OCI-LY1 (cell line): Measurements from ENCODE around the gene STK11.

Source experiments
- H2AFZ ChIP-seq: fragments of 200-600 bp; sonication (generic), shearing (Covaris generic); 2 replicates; pipeline ENCODE4 v1.6.0; 2014; ENCODE audit warnings: antibody characterized with exemption, mild to moderate bottlenecking, low read length
- H3F3A ChIP-seq: fragments of 200-600 bp; sonication (generic), shearing (Covaris generic); 2 replicates; pipeline ENCODE4 v1.6.0; 2014; ENCODE audit warnings: mild to moderate bottlenecking, antibody characterized with exemption, low read length, moderate library complexity; ENCODE audit not compliant: insufficient read depth
- H3K27ac ChIP-seq: fragments of 200-600 bp; sonication (generic); 2 replicates; pipeline ENCODE4 v1.5.1; 2014; ENCODE audit warnings: low read length, mixed run types, mild to moderate bottlenecking, low read depth; ENCODE audit not compliant: poor library complexity, severe bottlenecking
- H3K27me3 ChIP-seq: fragments of 200-600 bp; sonication (generic); 2 replicates; pipeline ENCODE4 v1.6.0; 2014; ENCODE audit warnings: antibody characterized with exemption, mild to moderate bottlenecking, low read length, moderate library complexity; ENCODE audit not compliant: insufficient read depth
- H3K36me3 ChIP-seq: fragments of 200-600 bp; sonication (generic); 2 replicates; pipeline ENCODE4 v1.6.1; 2014; ENCODE audit warnings: mild to moderate bottlenecking, antibody characterized with exemption, low read length, moderate library complexity, mixed read lengths; ENCODE audit not compliant: insufficient read depth
- H3K4me1 ChIP-seq: fragments of 200-600 bp; sonication (generic); 2 replicates; pipeline ENCODE4 v1.5.1; 2014; ENCODE audit warnings: mild to moderate bottlenecking, low read length, moderate library complexity; ENCODE audit not compliant: insufficient read depth, severe bottlenecking
- H3K4me2 ChIP-seq: fragments of 200-600 bp; sonication (generic), shearing (Covaris generic); 2 replicates; pipeline ENCODE4 v1.6.1; 2014; ENCODE audit warnings: low read length
- H3K4me3 ChIP-seq: fragments of 200-600 bp; sonication (generic); 2 replicates; pipeline ENCODE4 v1.5.1; 2014; ENCODE audit warnings: low read length, low read depth, mild to moderate bottlenecking, mixed read lengths; ENCODE audit not compliant: poor library complexity, severe bottlenecking
- H3K79me2 ChIP-seq: fragments of 200-600 bp; shearing (Covaris generic); 2 replicates; pipeline ENCODE4 v1.6.1; 2016; ENCODE audit warnings: mixed run types, low read length, mixed read lengths; ENCODE audit not compliant: insufficient read depth
- H3K9ac ChIP-seq: fragments of 200-600 bp; sonication (generic), shearing (Covaris generic); 2 replicates; pipeline ENCODE4 v1.6.1; 2014; ENCODE audit warnings: mild to moderate bottlenecking, low read length, mixed read lengths
- H3K9me2 ChIP-seq: fragments of 200-600 bp; sonication (generic), shearing (Covaris generic); 2 replicates; pipeline ENCODE4 v1.6.1; 2014; ENCODE audit warnings: low read depth, mild to moderate bottlenecking, low read length, mixed read lengths
- H3K9me3 ChIP-seq: fragments of 200-600 bp; shearing (Covaris generic); 2 replicates; pipeline ENCODE4 v1.6.1; 2014; ENCODE audit warnings: low read length, mixed read lengths
- H4K20me1 ChIP-seq: fragments of 200-600 bp; sonication (generic), shearing (Covaris generic); 2 replicates; pipeline ENCODE4 v1.6.0; 2016; ENCODE audit warnings: mild to moderate bottlenecking, low read length; ENCODE audit not compliant: insufficient read depth
- EZH2 ChIP-seq: fragments of 200-600 bp; sonication (generic), shearing (Covaris generic); IDR thresholded peaks from 2 replicates; pipeline ENCODE4 v1.8.0; 2017; ENCODE audit warnings: borderline replicate concordance, mixed run types, mild to moderate bottlenecking, antibody characterized with exemption, low read length, moderate library complexity, mixed read lengths
- TF ChIP-seq, protein P1 (sequence below): fragments of 200-600 bp; sonication (generic), shearing (Covaris generic); IDR thresholded peaks from 2 replicates; pipeline ENCODE4 v1.5.1; 2017; ENCODE audit warnings: mild to moderate bottlenecking, antibody characterized with exemption, low read length, moderate library complexity, mixed read lengths

Gene STK11, protein sequence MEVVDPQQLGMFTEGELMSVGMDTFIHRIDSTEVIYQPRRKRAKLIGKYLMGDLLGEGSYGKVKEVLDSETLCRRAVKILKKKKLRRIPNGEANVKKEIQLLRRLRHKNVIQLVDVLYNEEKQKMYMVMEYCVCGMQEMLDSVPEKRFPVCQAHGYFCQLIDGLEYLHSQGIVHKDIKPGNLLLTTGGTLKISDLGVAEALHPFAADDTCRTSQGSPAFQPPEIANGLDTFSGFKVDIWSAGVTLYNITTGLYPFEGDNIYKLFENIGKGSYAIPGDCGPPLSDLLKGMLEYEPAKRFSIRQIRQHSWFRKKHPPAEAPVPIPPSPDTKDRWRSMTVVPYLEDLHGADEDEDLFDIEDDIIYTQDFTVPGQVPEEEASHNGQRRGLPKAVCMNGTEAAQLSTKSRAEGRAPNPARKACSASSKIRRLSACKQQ

DNA sequence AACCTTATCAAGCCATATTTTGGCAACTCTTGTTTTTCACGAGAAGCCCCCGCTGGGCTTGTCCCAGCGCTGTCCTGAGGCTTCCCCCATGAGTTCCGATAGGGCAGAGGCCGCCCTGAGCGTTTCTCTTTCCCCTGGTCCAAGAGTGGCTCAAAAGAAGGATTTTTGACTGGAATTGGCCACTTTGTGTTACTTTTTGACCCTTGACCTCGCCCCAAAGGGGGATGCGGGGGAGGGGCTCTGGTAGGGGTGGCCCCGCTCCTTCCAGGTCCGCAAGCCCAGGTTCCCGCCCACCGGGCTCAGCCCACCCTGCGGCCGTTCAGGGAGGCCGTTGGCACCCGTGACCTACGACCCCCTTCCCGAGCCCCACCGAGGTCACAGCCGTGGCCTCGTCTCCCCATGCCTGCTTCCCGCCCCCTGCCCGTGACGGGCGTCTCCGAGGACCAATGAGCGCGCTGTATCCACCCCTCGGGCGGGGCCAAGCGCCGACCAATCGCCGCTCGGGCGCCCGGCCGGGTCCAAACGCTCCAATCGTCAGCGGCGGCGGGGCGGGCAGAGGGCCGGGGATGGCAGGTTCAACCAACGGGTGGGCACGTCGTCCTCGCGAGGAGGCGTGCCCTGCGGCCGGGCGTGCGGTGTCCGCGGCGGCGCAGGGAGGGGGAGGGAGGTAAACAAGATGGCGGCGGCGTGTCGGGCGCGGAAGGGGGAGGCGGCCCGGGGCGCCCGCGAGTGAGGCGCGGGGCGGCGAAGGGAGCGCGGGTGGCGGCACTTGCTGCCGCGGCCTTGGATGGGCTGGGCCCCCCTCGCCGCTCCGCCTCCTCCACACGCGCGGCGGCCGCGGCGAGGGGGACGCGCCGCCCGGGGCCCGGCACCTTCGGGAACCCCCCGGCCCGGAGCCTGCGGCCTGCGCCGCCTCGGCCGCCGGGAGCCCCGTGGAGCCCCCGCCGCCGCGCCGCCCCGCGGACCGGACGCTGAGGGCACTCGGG, at the start of gene STK11:
Gene STK11, plus strand, starts transcription at position 665 of the 986 bp plus-strand sequence. CDS start 1,136 bp downstream, outside the sequence.
- H2AFZ ChIP-seq, result no peak within 1 kb of the TSS
- peak within 1 kb of the TSS; percentile 87 for H3K4me3 ChIP-seq

DNA sequence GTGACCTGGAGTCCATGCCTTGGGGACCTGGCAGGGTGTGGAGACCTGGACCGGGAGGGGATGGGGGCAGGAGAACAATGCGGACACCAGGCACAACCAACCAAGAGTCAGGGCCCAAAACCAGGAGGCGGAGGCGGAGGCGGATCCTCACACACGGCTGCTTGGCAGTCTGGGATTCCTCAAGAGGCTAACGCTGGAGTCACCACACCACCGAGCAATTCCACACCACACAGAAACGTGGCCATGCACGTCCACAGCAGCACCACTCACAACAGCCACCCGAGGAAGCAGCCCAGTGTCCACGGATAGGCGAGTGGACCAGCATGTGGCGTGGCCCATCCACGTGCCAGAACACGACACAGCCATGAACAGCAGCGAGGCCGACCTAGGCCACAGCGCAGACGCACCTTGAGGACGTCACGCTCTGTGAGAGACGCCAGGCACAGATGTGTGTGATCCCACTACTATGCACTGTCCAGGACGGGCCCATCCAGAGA, 49.2 kb upstream of the STK11 start:
- no peak overlapping the region for H3K4me3 ChIP-seq
- no peaks in the 10 kb centered on the region for H3F3A ChIP-seq
- H3K4me2 ChIP-seq, result no peak overlapping the region
- TF ChIP-seq EZH2, result no peak
- TF ChIP-seq, protein P1, sequence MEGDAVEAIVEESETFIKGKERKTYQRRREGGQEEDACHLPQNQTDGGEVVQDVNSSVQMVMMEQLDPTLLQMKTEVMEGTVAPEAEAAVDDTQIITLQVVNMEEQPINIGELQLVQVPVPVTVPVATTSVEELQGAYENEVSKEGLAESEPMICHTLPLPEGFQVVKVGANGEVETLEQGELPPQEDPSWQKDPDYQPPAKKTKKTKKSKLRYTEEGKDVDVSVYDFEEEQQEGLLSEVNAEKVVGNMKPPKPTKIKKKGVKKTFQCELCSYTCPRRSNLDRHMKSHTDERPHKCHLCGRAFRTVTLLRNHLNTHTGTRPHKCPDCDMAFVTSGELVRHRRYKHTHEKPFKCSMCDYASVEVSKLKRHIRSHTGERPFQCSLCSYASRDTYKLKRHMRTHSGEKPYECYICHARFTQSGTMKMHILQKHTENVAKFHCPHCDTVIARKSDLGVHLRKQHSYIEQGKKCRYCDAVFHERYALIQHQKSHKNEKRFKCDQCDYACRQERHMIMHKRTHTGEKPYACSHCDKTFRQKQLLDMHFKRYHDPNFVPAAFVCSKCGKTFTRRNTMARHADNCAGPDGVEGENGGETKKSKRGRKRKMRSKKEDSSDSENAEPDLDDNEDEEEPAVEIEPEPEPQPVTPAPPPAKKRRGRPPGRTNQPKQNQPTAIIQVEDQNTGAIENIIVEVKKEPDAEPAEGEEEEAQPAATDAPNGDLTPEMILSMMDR, result no peak
- no peak overlapping the region for H3K9ac ChIP-seq
- H3K36me3 ChIP-seq, result peaks cover 11% of the 10 kb centered on the region
- no peak overlapping the region for H2AFZ ChIP-seq
- no peaks in the 10 kb centered on the region for H3K4me1 ChIP-seq
- no peaks in the 10 kb centered on the region for H3K27me3 ChIP-seq
- H3K27ac ChIP-seq, result no peak overlapping the region
- no peaks in the 10 kb centered on the region for H3K9me2 ChIP-seq
- H3K9me3 ChIP-seq, result no peaks in the 10 kb centered on the region
- H4K20me1 ChIP-seq, result no peaks in the 10 kb centered on the region
- no peaks in the 10 kb centered on the region for H3K79me2 ChIP-seq

More for the DNA sequence above, at the start of gene STK11:
- no peaks in the 10 kb centered on the region for H3K27me3 ChIP-seq
- H3K79me2 ChIP-seq, result peaks cover 39% of the 10 kb centered on the region
- H3K9me3 ChIP-seq, result no peaks in the 10 kb centered on the region
- H3K9me2 ChIP-seq, result no peaks in the 10 kb centered on the region
- peak within 1 kb of the TSS; percentile 99 for H3K4me2 ChIP-seq
- peaks cover 29% of the 10 kb centered on the region for H3K4me1 ChIP-seq
- H3K36me3 ChIP-seq, result peaks cover 19% of the 10 kb centered on the region
- TF ChIP-seq, protein P1, result no peak
- TF ChIP-seq EZH2, result no peak
- H4K20me1 ChIP-seq, result no peaks in the 10 kb centered on the region
- H3F3A ChIP-seq, result no peaks in the 10 kb centered on the region; the same call in 1 of the 2 replicates
- peak within 1 kb of the TSS; percentile 75 for H3K27ac ChIP-seq
- H3K9ac ChIP-seq, result peak within 1 kb of the TSS; percentile 80

DNA sequence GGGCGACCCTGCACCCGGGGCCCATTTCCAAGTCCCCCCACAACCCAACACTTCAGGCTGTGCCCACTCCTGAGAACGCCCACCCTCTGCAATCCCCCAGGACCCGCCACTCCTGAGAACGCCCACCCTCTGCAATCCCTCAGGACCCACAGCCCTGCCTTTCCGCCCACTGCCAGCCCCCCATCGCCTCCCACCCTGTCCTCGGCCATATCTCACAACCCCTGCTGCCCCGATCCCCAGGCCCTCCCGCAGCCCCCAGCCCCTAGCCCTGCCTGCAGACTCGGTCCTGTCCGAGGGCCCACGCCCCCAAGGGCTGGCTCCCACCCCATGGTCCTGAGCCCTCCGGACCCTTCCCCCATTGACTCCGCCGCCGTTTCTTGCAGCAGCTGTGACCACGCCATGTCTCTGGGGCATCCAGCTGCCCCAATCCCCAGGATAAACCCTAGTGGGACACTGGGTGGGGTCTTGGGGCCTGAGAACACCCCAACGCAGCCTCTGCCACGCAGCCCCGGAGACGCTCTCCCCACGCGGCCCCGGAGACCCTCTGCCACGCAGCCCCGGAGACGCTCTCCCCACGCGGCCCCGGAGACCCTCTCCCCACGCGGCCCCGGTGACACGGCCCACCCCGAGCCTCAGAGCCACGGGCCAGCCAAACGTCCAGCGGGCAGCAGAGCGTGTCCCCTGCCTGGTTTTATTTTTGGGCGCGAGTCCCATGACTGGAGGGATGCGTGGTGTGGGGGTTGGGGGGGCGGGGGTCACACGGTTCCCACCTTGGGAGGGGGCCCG, 48.6 kb upstream of the STK11 start:
- Histone ChIP-seq H2AFZ (no peak overlapping the region), H3K4me2 (no peak overlapping the region), H3K9me3 (no peaks in the 10 kb centered on the region), H3K27me3 (no peaks in the 10 kb centered on the region), H3K79me2 (no peaks in the 10 kb centered on the region), H3F3A (no peaks in the 10 kb centered on the region), H3K9me2 (no peaks in the 10 kb centered on the region), H3K27ac (no peak overlapping the region), H3K36me3 (peaks cover 8% of the 10 kb centered on the region), H3K9ac (no peak overlapping the region), H3K4me3 (no peak overlapping the region), H3K4me1 (no peaks in the 10 kb centered on the region), H4K20me1 (no peaks in the 10 kb centered on the region)
- TF ChIP-seq, protein P1, result no peak
- TF ChIP-seq EZH2, result no peak
